C4-2B (cell line): ENCODE data around the gene RBM28.
A peak's percentile ranks its signal among the peaks of the same experiment; 100 is the strongest.

Experiments used
- H3K27ac ChIP-seq: fragments of 450-650 bp; 2 replicates; pipeline ENCODE4 v1.5.1; 2017
- CTCF ChIP-seq: fragments of 450-650 bp; conservative IDR thresholded peaks from 2 replicates; pipeline ENCODE4 v1.5.1; 2017; ENCODE audit warnings: mild to moderate bottlenecking
- ZFX ChIP-seq: fragments of 450-650 bp; IDR thresholded peaks from 2 replicates; pipeline ENCODE4 v1.6.1; 2017

RBM28 gene

GRCh38 chr7:128322040-128322643 lies 21.6 kb downstream of the RBM28 start:
- TF ChIP-seq CTCF (peak; percentile 85), ZFX (no peak)
- no peak overlapping the region for H3K27ac ChIP-seq

DNA sequence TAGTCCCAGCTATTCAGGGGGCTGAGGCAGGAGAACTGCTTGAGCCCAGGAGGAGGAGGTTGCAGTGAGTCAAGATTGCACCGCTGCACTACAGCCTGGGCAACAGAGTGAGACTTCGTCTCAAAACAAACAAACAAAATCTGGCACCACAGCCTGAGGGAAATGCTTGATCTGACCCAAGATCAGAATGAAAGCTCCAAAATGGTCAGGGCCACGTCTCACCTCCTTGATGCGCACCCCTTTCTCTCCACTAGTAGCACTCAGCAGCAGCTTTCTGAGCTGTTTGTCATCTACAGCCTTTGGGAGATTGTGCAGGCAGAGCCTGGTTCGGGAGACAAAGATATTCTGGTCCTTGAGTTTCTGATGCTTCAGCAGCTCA lies 22.7 kb downstream of the RBM28 start:
- H3K27ac ChIP-seq = no peak overlapping the region
- no peak for TF ChIP-seq ZFX
- no peak for TF ChIP-seq CTCF

GRCh38 chr7:128318691-128319090 lies 25.0 kb downstream of the RBM28 start:
- no peak for TF ChIP-seq ZFX
- TF ChIP-seq CTCF = no peak
- no peak overlapping the region for H3K27ac ChIP-seq

DNA sequence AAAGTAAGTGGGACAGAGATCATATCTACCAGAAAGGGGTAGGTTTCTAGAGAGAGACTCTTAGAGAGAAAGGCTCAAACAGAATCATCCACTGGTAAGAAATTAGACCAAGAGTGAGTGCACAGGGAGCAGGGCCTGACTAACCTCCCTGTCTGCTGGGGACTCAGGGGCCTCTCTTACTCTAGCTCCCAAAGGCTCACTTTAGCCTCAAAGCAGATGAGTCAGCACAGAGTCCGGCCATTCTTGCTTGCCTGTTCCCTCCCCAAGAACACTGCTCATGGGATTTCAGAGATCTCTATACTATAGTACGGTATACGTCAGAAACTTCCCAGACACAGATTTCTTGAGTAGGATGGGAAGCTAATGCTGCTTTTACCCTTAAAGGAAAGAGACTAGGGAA lies 32.7 kb downstream of the RBM28 start:
- TF ChIP-seq CTCF = no peak
- TF ChIP-seq ZFX = no peak
- no peak overlapping the region for H3K27ac ChIP-seq

GRCh38 chr7:128310499-128310898 lies 33.2 kb downstream of the RBM28 start:
- no peak for TF ChIP-seq CTCF
- no peak for TF ChIP-seq ZFX
- no peak overlapping the region for H3K27ac ChIP-seq

GRCh38 chr7:128309976-128310375 lies 33.7 kb downstream of the RBM28 start:
- TF ChIP-seq ZFX = no peak
- TF ChIP-seq CTCF = no peak
- H3K27ac ChIP-seq = no peak overlapping the region

DNA sequence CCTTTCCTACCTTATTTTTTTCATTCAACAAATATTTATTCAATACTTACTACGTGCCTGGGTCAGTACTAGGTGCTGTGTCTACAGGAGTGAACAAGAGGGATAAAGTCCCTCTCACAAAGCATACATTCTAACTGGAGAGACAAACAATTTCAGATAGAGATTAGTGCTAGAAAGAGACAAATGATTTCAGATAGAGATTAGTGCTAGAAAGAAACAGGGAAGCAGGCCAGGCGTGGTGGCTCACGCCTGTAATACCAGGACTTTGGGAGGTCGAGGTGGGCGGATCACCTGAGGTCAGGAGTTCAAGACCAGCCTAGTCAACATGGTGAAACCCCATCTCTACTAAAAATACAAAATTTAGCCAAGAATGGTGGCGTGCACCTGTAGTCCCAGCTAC lies 34.6 kb downstream of the RBM28 start:
- TF ChIP-seq ZFX = no peak
- no peak for TF ChIP-seq CTCF
- no peak overlapping the region for H3K27ac ChIP-seq
